Keratinocyte (primary cell): Measurements from ENCODE around the gene PRSS12.
"Not testable (repeated sequence)": the region's sequence is repeated elsewhere in the genome, so short reads cannot be mapped to it uniquely, and the experiment has no call there.

ENCODE experiments used
- CTCF ChIP-seq, 3 experiments: IDR thresholded peaks in 1 of 3; conservative IDR thresholded peaks in 1 of 3; optimal IDR thresholded peaks in 1 of 3; 2 replicates in 2 of 3; 3 replicates in 1 of 3; pipeline versions ENCODE3 to v1.5.1; 2011; ENCODE audit warnings: low read length in 3 of 3, mild to moderate bottlenecking in 3 of 3, moderate library complexity in 2 of 3, control low read depth in 1 of 3, inconsistent platforms in 1 of 3; ENCODE audit not compliant: insufficient read depth in 2 of 3; ENCODE audit errors: extremely low read depth in 1 of 3
- EZH2 ChIP-seq: IDR thresholded peaks from one replicate; pipeline ENCODE4 v1.6.1; 2012; ENCODE audit warnings: inconsistent platforms, mild to moderate bottlenecking, low read length, moderate library complexity

DNA sequence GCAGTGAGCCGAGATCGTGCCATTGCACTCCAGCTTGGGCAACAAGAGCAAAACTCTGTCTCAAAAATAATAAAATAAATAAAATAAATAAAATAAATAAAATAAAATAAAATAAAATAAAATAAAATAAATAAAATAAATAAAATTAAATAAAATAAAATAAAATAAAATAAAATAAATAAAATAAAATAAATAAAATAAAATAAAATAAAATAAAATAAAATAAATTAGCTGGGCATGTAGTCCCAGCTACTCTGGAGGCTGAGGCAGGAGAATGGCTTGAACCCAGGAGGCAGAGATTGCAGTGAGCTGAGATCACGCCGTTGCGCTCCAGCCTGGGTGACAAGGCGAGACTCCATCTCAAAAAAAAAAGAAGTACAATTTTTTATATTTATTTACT is 53.2 kb downstream of the PRSS12 start:
- TF ChIP-seq CTCF (optimal IDR thresholded peaks at IDR 0.05 in 1 of 3, IDR thresholded peaks at IDR 0.05 in 1 of 3, conservative IDR thresholded peaks at IDR 0.05 in 1 of 3; ENCODE audit: extremely low read depth in 1 of 3, insufficient read depth in 2 of 3, low read length in 3 of 3); EZH2: not testable (repeated sequence)
